Activated CD8-positive, alpha-beta memory T cell treated with anti-CD3 and anti-CD28 coated beads for 36 hours (primary cell): ENCODE data around the gene CYP26C1. TPM values are rescaled to one million over a fixed set of nuclear protein-coding genes. Genes with fewer than 3 reads are reported as not detected.

ENCODE experiments used
- CTCF ChIA-PET: fragments of 350-600 bp; sonication (Branson Sonifier 250); formaldehyde crosslinking; loops from one replicate; lab custom pipeline; 2021; ENCODE audit warnings: antibody characterized with exemption; lab: Charles Lee
- POLR2A ChIA-PET: fragments of 350-600 bp; sonication (Branson Sonifier 250); formaldehyde crosslinking; loops from one replicate; lab custom pipeline; 2021; ENCODE audit warnings: antibody characterized with exemption; lab: Charles Lee
- total RNA-seq, 2 experiments: library from RNA; stranded (reverse); gene quantifications; one replicate each; pipeline ENCODE4 v1.2.3, GENCODE V29; 2021

The CYP26C1 gene
- total RNA-seq, 2 experiments from 2014 or later: 0.04 to 0.06 TPM

- ChIA-PET POLR2A (no interaction called here), CTCF (interaction anchor here (1.2 kb wide), 1 partner anchor 12 kb away, joined by 3 read pairs; no protein-coding TSS in a partner anchor)
Measured at GRCh38 chr10:93073539-93074146, 13.0 kb downstream of the CYP26C1 start, which contains the start of gene CYP26A1. TSS of gene CYP26A1 (plus strand) at chr10:93073893. CDS start at chr10:93073935, 42 bp downstream.

DNA sequence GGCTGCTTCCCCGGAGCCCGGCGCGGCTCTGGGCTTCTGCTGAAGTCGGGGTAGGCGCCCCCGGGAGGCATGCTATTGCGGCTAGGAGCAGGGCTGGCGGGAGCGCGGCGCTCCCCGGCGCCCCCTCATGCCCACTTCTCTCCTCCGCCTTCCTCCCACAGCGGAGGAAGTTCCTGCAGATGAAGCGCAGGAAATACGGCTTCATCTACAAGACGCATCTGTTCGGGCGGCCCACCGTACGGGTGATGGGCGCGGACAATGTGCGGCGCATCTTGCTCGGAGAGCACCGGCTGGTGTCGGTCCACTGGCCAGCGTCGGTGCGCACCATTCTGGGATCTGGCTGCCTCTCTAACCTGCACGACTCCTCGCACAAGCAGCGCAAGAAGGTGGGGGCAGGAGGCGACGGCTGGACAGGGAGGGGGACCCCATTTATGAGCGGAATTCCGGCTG lies 13.6 kb downstream of the CYP26C1 start:
- CTCF ChIA-PET: interaction anchor here (1.2 kb wide), 1 partner anchor 10 kb away, joined by 3 read pairs; no protein-coding TSS in a partner anchor
- POLR2A ChIA-PET: no interaction called here

GRCh38 chr10:93074597-93075368 lies 14.2 kb downstream of the CYP26C1 start:
- POLR2A ChIA-PET: no interaction called here
- CTCF ChIA-PET: interaction anchor here (1.2 kb wide), 1 partner anchor 11 kb away, joined by 3 read pairs; no protein-coding TSS in a partner anchor

DNA sequence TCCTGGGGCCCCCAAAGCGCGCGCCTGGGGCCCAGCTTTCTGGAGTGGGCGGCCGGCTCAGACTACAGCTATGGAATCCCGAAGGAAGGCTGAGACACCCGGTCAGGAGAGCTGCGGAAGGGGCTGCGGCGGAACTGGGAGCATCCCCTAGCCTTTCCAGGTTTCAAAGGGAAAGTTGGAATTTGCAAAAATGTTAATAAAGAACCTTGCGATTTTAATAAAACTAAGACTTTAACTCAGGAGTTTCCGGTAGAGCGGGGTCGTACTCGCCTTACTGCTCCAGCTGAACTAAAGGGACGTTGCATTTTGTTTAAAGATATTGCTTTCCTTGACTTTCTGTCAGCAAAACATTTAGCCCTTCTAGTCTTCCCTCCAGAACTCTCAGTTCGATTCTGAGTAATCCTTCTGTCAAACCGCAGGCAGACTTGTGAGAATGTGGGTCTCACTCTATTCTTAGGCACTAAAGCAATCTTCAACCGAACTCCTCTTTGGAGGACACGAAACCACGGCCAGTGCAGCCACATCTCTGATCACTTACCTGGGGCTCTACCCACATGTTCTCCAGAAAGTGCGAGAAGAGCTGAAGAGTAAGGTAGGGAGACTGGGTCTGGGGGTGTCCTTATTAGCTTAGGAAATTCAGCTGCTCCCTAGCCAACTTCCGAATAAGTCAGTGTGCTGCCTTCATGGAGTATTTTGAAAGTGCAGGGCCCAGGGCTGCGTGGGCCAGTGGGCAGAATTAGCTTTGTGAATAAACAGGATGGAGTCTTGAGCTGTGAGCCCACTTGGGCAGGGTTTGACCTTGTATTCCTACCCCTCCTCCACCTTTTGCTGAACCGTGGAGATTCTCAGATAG lies 15.0 kb downstream of the CYP26C1 start:
- POLR2A ChIA-PET: no interaction called here
- CTCF ChIA-PET: interaction anchor here (1.2 kb wide), 1 partner anchor 11 kb away, joined by 3 read pairs; no protein-coding TSS in a partner anchor

- ChIA-PET POLR2A (no interaction called here), CTCF (interaction anchor here (1.4 kb wide), 1 partner anchor 39 kb away, joined by 5 read pairs; no protein-coding TSS in a partner anchor)
Measured at GRCh38 chr10:93076871-93077270, 16.3 kb downstream of the CYP26C1 start.

DNA sequence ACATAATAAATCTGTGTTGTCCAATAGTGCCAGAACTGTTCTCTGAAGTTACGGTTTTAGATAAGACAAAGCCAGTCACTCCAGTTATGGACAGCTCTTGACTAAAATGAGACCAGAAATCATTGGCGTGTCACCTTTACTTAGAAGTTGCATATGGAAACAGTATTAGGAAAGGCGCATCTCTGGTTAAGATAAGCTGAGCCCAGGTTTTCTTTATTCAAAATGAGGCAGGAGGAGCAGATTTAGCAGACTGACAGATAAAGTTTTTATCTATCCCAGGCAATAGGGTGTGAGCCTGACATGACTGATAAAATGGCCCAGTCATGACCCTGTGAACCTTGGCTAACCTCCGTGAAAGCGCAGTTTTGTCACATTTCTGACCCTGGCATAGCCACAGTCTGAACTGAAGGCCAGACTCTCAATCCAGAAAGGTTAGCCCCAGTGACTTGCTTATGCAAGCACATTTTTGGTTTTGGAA lies 17.3 kb downstream of the CYP26C1 start:
- ChIA-PET POLR2A (no interaction called here), CTCF (interaction anchor here (1.4 kb wide), 1 partner anchor 38 kb away, joined by 5 read pairs; no protein-coding TSS in a partner anchor)

DNA sequence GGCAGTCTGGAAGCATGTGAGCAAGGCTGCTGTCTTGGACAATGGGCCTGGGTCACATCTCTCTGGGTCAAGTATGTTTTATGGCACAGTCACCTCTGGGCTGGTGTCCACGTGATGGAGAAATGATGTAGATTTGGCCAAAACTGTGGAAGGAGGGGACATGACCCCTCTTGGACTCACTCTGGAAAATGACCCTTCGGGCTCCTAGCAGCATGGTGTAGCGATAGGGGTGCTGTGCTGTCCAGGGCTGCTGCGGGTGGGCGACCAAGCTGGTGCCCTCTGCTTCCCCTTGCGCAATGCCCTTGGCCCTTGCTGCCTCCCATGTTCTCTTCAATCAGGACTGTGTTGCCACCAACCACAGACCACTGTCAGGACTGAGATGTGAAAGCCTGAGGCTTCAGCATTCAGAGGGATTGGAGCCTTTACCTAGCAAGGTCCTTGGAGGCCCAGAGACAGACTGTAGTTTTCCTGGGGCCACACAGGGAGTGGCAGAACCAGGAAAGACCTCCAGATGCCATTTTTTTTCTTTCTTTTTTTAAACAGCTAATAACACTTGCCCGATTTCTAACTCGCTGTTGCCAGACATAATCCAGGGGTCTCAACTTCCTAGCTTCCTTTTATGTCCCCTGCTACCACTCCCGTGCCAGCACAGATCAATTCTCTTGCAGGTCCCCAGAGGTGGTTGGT lies 19.2 kb downstream of the CYP26C1 start:
- POLR2A ChIA-PET: no interaction called here
- CTCF ChIA-PET: interaction anchor here (0.6 to 1.3 kb wide), 4 partner anchors 10 to 212 kb away, joined by 3 read pairs; no protein-coding TSS in a partner anchor

DNA sequence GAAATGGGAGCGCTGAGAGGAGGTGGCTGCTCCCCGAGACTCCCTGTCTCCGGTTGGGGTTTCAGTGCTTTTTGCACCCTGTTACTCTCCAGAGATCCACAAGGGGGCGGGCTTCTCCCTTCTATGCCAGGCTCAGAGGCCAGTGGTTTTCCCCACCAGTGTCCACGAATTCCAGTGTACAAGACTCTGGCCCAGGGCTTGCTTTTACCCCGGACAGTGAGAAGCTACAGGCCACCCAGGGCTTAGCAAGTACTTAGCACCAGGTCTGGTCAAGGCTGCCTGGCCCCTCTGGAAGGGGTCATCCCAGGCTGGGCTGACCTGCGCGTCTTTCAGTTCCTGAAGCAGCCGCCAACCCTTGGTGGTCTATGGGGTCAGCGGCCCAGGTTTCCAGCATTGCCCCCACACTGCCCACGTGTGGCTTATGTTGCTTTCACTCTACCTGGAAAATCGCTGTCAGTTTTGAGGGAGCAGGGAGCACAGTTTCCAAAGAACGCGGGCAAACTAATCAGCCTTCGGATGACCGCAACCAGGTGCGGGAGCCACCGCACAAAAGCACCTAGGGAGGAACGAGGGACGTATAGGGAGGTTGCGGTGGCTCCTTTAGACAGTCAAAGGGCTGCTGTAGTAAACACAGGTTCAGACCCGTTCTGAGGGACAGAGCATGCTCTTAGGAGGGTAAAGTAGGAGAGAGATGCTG lies 19.9 kb downstream of the CYP26C1 start:
- CTCF ChIA-PET: interaction anchor here (0.6 to 1.3 kb wide), 4 partner anchors 10 to 209 kb away, joined by 3 read pairs; no protein-coding TSS in a partner anchor

GRCh38 chr10:93081318-93081717 lies 20.7 kb downstream of the CYP26C1 start:
- ChIA-PET POLR2A (no interaction called here), CTCF (interaction anchor here (0.6 kb wide), 1 partner anchor 273 kb away, joined by 3 read pairs; no protein-coding TSS in a partner anchor)

More for the DNA sequence above, 19.9 kb downstream of the CYP26C1 start:
- POLR2A ChIA-PET: no interaction called here

GRCh38 chr10:93081834-93082233 lies 21.2 kb downstream of the CYP26C1 start:
- ChIA-PET CTCF (no interaction called here), POLR2A (no interaction called here)

DNA sequence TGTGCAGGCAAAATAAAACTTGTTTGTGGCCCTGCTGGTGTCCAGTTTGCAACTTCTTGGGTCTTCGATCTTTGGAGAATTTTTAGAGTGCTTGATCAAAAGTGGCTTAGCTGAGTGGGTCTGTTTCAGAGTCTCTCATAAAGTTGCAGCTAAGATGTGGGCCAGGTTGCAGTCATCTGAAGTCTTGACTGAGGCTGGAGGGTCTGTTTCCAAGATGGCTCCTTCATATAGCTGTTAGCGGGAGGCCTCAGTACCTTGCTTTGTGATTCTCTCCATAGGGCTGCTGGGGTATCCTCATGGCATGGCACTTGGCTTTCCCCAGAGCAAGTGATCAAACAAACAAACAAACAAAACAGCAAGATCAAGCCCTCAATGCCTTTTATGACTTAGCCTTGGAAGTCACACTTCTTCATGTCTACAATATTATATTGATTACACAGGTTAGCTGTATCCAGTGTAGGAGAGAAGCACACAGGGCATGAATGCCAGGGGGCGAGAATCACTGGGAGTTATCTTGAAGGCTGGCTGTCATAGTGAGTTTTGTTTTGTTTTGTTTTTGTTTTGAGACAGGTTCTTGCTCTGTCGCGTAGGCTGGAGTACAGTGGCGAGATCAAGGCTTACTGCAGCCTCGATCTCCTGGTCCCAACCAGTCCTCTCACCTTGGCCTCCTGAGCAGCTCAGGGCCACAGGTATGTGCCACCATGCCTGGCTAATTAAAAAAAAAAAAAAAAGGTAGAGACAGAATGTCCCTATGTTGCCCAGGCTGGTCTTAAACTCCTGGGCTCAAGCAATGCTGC lies 23.3 kb downstream of the CYP26C1 start:
- ChIA-PET POLR2A (no interaction called here), CTCF (no interaction called here)

DNA sequence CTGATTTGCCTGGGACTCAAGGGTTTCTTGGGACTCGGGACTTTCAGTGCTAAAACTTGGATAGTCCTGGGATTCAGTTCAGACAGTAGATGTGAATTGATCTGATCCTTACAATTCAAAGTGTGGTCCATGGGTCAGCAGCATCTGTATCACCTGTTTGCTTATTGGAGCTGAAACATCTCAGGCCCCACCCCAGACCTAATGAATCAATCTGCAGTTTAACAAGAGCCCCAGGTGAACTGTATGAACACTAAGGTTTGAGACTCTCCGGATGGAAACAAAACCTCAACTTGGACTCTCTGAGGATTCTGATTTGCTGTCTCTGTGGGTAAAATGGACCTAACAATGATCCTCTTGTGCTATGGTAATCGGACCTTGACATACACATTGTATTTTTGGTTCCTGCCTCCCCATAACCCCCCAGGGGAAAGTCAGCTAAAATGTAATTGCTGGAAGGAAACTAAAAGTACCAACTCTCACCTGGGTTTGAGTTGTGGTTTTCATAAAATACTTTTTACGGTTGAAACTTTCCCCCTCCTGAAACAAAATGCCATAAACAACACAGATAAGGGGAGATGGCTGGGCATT lies 24.8 kb downstream of the CYP26C1 start:
- ChIA-PET CTCF (no interaction called here), POLR2A (no interaction called here)

GRCh38 chr10:93086289-93086688 lies 25.7 kb downstream of the CYP26C1 start:
- ChIA-PET POLR2A (no interaction called here), CTCF (no interaction called here)

DNA sequence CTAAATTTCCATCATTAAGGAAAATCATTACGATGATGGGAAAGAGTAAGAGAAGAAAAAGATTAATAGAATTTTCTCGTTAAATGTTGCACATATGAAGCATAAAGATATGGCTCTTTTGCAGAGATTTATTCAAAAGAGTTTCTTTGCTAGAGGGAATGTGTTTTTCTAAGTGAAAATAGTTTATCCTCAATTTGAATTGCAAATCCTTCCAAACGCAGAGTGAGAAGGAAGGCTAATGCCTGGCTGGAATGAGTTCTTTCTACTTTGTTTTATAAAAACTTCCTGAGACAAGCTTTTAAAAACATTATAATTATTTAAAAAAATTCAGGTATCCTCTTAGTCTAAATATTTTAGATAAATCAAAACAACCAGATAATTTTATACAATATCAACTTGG lies 27.2 kb downstream of the CYP26C1 start:
- POLR2A ChIA-PET: no interaction called here
- CTCF ChIA-PET: no interaction called here

DNA sequence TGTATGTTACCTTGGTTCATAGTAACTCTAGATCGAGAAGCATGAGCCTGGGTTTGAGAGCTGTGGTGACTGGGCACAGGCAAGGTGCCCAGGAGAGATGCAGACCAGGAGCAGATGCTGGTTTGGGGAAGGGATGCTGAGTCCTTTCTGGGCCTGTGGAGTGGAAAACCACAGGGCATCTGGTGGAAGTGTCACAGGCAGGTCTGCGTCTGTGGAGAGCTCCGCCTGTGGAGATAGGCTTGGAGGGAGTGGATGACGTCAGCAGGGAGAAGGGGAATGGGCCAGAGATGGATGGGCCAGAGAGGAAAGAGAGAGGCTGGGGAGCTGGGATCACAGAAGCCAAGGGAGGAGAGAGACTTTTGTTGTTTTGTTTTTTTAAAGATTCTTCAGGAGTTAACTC lies 27.9 kb downstream of the CYP26C1 start:
- ChIA-PET CTCF (no interaction called here), POLR2A (no interaction called here)

DNA sequence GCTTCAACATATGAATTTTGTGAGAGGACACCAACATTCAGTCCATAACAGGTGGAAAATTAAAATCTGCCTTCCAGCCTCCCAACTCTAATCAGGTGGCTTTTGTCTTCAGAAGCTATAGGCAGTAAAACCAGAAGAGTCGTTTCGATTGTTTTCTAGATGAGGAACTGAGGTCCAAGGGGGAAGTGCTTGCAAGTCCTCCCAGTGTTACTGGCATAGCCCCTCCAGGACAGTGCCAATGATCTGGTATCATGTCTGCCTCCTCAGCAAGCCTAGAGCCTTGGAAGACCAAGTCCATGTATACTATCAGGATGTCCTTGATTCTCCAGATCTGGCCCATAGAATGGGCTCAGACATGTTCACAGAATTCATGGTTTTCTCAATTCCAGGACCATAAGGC lies 30.0 kb downstream of the CYP26C1 start:
- ChIA-PET CTCF (interaction anchor here (1.2 kb wide), 1 partner anchor 11 kb away, joined by 3 read pairs; no protein-coding TSS in a partner anchor), POLR2A (no interaction called here)

DNA sequence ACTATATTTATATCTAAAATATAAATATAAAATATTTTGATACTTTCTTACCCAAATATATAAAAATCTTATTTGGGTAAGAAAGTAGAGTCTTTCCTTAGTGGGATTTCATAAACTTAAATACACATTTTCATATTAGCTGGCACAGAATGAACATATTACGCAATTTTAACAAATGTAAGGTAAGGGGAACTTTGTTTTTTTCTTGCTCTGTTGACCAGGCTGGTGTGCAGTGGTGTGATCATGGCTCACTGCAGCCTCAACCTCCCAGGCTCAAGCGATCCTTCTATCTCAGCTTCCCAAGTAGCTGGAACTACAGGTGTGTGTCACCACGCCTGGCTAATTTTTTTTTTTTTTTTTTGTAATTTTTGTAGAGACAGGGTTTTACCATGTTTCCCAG lies 31.4 kb downstream of the CYP26C1 start:
- ChIA-PET CTCF (no interaction called here), POLR2A (no interaction called here)
